ENCODE results near the gene RPN2.

The RPN2 gene

DNA sequence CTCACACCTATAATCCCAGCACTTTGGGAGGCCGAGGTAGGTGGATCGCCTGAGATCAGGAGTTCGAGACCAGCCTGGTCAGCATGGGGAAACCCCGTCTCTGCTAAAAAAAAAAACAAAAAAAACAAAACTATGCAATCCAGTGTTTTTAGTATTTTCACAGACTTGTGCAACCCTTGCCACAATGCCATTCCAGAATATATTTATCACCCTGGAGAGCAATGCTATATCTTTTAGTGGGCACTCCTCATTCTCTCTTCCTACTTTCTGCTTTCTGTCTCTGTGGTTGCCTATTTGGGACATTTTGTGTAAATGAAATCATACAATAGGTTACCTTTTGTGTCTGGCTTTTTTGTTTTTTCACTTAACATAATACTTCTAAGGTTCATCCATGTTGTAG lies 39.3 kb downstream of the RPN2 start:
- peaks cover 30% of the 10 kb centered on the region for H3K36me3 ChIP-seq (ENCODE audit: insufficient read depth, low read length)
- H3K79me2 ChIP-seq (ENCODE audit: control insufficient read depth, insufficient read depth, low read length, unreplicated experiment) = peaks cover 2% of the 10 kb centered on the region
- no peak overlapping the region for H2AFZ ChIP-seq (ENCODE audit: low read length, unreplicated experiment)
- H3K4me3 ChIP-seq (ENCODE audit: low read depth, low read length) = no peak overlapping the region
- no peak overlapping the region for H3K27ac ChIP-seq (ENCODE audit: low read depth, low read length)
- H3K4me1 ChIP-seq (ENCODE audit: control insufficient read depth, insufficient read depth, low read length, unreplicated experiment) = peaks cover 7% of the 10 kb centered on the region
- no peaks in the 10 kb centered on the region for H3K27me3 ChIP-seq (ENCODE audit: insufficient read depth, low read length)

DNA sequence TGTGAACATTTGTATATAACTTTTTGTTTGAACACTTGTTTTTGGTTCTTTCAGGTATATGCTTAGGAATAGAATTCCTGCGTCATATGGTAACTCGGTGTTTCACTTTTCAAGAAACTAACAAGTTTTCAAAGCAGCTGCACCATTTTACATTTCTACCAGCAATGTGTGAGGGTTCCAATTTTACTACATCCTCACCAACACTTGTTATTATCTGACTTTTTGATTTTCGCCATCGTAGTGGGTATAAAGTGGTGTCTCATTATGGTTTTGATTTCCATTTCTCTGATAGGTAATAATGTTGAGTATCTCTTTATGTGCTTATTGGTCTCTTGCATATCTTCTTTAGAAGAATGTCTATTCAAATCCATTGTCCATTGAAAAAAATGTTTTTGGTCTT lies 39.8 kb downstream of the RPN2 start:
- no peak overlapping the region for H2AFZ ChIP-seq (ENCODE audit: low read length, unreplicated experiment)
- peaks cover 2% of the 10 kb centered on the region for H3K79me2 ChIP-seq (ENCODE audit: control insufficient read depth, insufficient read depth, low read length, unreplicated experiment)
- H3K4me3 ChIP-seq (ENCODE audit: low read depth, low read length) = no peak overlapping the region
- peaks cover 30% of the 10 kb centered on the region for H3K36me3 ChIP-seq (ENCODE audit: insufficient read depth, low read length)
- H3K27ac ChIP-seq (ENCODE audit: low read depth, low read length) = no peak overlapping the region
- H3K4me1 ChIP-seq (ENCODE audit: control insufficient read depth, insufficient read depth, low read length, unreplicated experiment) = peaks cover 7% of the 10 kb centered on the region
- H3K27me3 ChIP-seq (ENCODE audit: insufficient read depth, low read length) = no peaks in the 10 kb centered on the region

DNA sequence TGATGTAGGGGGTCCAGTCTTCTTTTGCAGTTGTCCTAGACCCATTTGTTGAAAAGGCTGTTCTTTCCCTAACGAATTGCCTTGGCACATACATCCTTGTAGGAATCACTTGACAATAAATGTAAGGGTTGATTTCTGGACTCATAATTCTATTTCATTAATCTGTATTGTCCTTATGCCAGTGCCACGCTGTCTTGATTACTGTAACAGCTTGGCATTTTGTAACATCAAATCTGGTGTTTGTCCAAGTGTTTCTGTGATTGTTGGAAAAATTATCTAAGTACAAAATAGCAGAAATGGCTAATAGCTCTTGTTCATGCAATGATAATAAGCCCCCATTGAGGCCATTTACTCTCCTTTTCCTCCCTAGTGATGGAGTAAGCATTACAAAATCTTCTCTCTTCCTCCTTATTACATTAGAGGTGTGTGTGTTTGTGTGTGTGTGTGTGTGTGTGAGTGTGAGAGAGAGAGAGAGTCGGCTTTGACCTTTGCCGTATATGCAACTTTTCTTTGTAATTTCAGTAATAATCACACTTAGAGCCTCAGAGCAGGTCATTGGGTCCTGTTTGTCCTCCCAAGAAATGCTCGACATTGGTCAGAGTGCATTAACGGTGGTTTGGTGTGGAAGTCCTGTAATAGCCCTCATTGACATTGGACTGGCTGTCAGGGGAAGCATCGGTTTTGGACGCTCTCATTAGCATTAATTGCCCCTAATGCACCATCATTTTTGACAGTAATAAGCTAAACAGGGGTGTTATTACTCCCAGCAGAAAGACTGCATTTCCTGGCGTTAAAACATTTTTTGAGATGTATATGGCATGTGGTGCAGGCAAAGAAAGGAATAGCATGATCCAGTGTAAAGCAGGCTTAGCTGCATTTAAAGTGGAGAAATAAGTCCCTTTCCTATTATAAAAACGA lies 40.9 kb downstream of the RPN2 start:
- no peak overlapping the region for H2AFZ ChIP-seq (ENCODE audit: low read length, unreplicated experiment)
- H3K4me1 ChIP-seq (ENCODE audit: control insufficient read depth, insufficient read depth, low read length, unreplicated experiment) = peaks cover 7% of the 10 kb centered on the region
- peaks cover 2% of the 10 kb centered on the region for H3K79me2 ChIP-seq (ENCODE audit: control insufficient read depth, insufficient read depth, low read length, unreplicated experiment)
- no peaks in the 10 kb centered on the region for H3K27me3 ChIP-seq (ENCODE audit: insufficient read depth, low read length)
- peaks cover 33% of the 10 kb centered on the region for H3K36me3 ChIP-seq (ENCODE audit: insufficient read depth, low read length)
- no peak overlapping the region for H3K27ac ChIP-seq (ENCODE audit: low read depth, low read length)
- no peak overlapping the region for H3K4me3 ChIP-seq (ENCODE audit: low read depth, low read length)

DNA sequence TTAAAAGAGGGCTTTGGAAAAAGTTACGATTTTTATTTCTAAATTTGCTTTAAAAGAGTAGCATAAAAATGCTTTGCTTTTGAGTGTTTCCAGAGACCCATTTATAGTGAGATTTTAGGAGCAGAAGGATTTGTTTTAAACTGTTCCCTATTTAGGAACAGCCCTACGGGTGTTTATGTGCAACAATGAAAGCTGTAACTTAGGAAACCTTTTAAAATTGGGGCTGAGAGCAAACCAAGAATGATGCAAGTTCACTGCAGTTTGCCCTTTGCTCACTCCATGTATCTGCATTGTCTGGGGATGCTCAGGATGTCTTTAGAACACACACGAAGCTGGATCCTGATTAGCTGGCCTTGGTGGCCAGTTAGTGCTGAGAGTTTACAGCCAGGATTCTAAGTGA lies 41.6 kb downstream of the RPN2 start:
- no peak overlapping the region for H3K27ac ChIP-seq (ENCODE audit: low read depth, low read length)
- H3K27me3 ChIP-seq (ENCODE audit: insufficient read depth, low read length) = no peaks in the 10 kb centered on the region
- H3K36me3 ChIP-seq (ENCODE audit: insufficient read depth, low read length) = peaks cover 31% of the 10 kb centered on the region

DNA sequence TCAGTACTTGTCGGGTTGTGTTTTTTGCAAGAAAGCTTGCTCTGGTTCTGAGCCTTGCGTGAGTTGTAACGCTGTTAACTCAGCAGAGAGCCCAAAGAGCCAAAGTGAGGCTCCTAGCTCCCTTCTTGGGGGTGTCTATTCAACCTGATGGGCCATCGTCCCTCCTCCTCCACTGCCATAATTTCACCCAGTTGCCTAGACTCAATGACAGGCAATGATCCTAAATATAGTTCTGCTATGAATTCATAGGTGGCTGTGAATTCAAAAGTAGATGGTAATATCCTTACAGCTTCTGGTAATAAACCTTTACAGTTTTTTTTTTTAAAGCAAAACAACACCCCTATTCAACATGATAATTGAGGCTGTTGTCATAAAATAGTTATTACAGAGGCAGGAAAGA lies 43.0 kb downstream of the RPN2 start:
- H3K36me3 ChIP-seq (ENCODE audit: insufficient read depth, low read length) = peaks cover 27% of the 10 kb centered on the region; the same call in 1 of the 2 replicates
- no peak overlapping the region for H2AFZ ChIP-seq (ENCODE audit: low read length, unreplicated experiment)
- H3K27ac ChIP-seq (ENCODE audit: low read depth, low read length) = no peak overlapping the region
- H3K79me2 ChIP-seq (ENCODE audit: control insufficient read depth, insufficient read depth, low read length, unreplicated experiment) = peaks cover 2% of the 10 kb centered on the region
- H3K4me1 ChIP-seq (ENCODE audit: control insufficient read depth, insufficient read depth, low read length, unreplicated experiment) = peaks cover 7% of the 10 kb centered on the region
- H3K4me3 ChIP-seq (ENCODE audit: low read depth, low read length) = no peak overlapping the region
- H3K27me3 ChIP-seq (ENCODE audit: insufficient read depth, low read length) = no peaks in the 10 kb centered on the region

More for the DNA sequence above, 41.6 kb downstream of the RPN2 start:
- H2AFZ ChIP-seq (ENCODE audit: low read length, unreplicated experiment) = no peak overlapping the region
- peaks cover 2% of the 10 kb centered on the region for H3K79me2 ChIP-seq (ENCODE audit: control insufficient read depth, insufficient read depth, low read length, unreplicated experiment)
- peaks cover 7% of the 10 kb centered on the region for H3K4me1 ChIP-seq (ENCODE audit: control insufficient read depth, insufficient read depth, low read length, unreplicated experiment)
- H3K4me3 ChIP-seq (ENCODE audit: low read depth, low read length) = no peak overlapping the region

DNA sequence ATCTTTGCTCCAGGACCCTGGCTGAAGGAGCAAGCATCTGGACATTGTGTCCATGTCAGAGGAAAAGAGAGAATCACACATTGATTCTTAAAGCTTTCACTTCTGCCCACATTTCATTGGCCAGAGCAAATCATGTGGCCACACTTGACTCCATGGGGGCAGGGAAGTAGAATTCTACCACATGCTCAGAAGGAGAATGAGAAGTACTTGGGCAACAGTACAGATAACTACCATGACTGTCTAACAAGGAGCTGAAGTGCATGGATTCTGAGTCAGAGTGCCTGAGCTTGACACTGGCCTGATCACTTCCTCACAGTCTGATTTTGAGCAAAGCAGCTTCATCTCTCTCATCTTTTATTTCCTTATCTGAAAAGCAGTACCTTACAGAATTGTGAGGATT lies 43.9 kb downstream of the RPN2 start:
- H3K27me3 ChIP-seq (ENCODE audit: insufficient read depth, low read length) = no peaks in the 10 kb centered on the region
- peaks cover 29% of the 10 kb centered on the region; the same call in 1 of the 2 replicates for H3K36me3 ChIP-seq (ENCODE audit: insufficient read depth, low read length)
- peak overlapping the region; percentile 50 for H3K27ac ChIP-seq (ENCODE audit: low read depth, low read length)
- peaks cover 7% of the 10 kb centered on the region for H3K4me1 ChIP-seq (ENCODE audit: control insufficient read depth, insufficient read depth, low read length, unreplicated experiment)
- no peak overlapping the region for H2AFZ ChIP-seq (ENCODE audit: low read length, unreplicated experiment)
- peaks cover 2% of the 10 kb centered on the region for H3K79me2 ChIP-seq (ENCODE audit: control insufficient read depth, insufficient read depth, low read length, unreplicated experiment)
- no peak overlapping the region for H3K4me3 ChIP-seq (ENCODE audit: low read depth, low read length)

DNA sequence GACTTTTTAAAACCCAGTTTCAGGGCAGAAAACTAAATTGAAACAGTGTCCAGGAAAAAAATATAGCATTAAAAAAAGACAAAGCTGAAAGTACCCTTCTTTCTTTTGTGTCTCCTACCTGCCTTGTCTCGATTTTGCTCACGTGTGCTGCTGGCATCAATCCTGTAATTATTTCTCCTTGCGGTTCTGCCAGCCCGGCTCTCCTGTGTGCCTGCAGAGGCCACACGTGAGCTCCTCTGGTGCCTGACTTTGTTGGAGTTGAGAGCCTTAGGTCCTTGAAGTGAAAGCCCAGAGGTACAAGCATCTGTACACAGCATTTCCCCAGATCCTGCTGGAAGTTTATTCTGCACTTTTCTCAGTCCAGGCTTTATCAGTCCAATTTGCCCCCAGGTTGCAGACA lies 46.0 kb downstream of the RPN2 start:
- peaks cover 21% of the 10 kb centered on the region; the same call in 1 of the 2 replicates for H3K36me3 ChIP-seq (ENCODE audit: insufficient read depth, low read length)
- H3K4me3 ChIP-seq (ENCODE audit: low read depth, low read length) = no peak overlapping the region
- H2AFZ ChIP-seq (ENCODE audit: low read length, unreplicated experiment) = no peak overlapping the region
- H3K4me1 ChIP-seq (ENCODE audit: control insufficient read depth, insufficient read depth, low read length, unreplicated experiment) = peaks cover 7% of the 10 kb centered on the region
- peaks cover 2% of the 10 kb centered on the region for H3K79me2 ChIP-seq (ENCODE audit: control insufficient read depth, insufficient read depth, low read length, unreplicated experiment)
- H3K27me3 ChIP-seq (ENCODE audit: insufficient read depth, low read length) = no peaks in the 10 kb centered on the region
- no peak overlapping the region for H3K27ac ChIP-seq (ENCODE audit: low read depth, low read length)

DNA sequence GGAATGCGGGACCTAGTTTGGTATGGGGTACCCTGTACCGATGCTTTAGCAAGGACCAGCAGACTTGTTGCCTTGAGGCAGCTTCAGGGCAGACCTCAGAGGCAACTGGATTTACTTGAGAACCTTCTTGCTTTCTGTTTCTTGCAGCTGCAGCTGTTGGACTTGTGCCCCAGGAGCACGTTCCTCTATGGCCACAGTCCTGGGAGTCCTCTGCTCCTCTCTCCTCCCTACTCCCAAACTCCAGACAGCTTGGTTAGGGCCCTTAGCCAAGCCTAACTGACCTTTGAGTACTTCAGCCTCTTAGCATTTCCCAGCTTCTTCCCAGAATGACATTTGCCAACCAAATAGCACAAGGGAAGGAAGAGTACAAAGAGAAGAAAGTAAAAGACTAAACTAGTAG lies 47.8 kb downstream of the RPN2 start:
- no peak overlapping the region for H3K4me3 ChIP-seq (ENCODE audit: low read depth, low read length)
- peaks cover 7% of the 10 kb centered on the region for H3K4me1 ChIP-seq (ENCODE audit: control insufficient read depth, insufficient read depth, low read length, unreplicated experiment)
- H2AFZ ChIP-seq (ENCODE audit: low read length, unreplicated experiment) = no peak overlapping the region
- peaks cover 20% of the 10 kb centered on the region; the same call in 1 of the 2 replicates for H3K36me3 ChIP-seq (ENCODE audit: insufficient read depth, low read length)
- no peaks in the 10 kb centered on the region for H3K79me2 ChIP-seq (ENCODE audit: control insufficient read depth, insufficient read depth, low read length, unreplicated experiment)
- H3K27ac ChIP-seq (ENCODE audit: low read depth, low read length) = no peak overlapping the region
- no peaks in the 10 kb centered on the region for H3K27me3 ChIP-seq (ENCODE audit: insufficient read depth, low read length)

DNA sequence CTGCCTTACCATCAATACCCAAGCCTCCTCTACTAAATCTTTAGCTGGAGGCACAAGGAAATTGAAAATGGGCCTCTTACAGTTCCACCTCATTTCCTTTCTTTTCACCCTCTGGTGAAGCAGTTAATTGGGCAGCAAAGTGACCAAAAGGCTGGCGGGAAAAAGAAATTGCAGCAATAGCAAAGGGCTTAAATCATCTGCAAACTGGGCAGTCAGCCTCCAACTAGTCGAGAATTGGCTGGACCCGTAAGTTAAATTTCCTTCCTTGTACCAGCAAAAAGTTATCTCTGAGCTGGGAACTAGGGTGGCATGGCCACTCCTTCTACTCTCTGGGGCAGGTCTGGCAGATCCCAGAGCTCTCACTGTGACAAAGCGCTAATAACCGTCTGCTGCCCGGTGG lies 49.0 kb downstream of the RPN2 start:
- peaks cover under 1% of the 10 kb centered on the region for H3K4me1 ChIP-seq (ENCODE audit: control insufficient read depth, insufficient read depth, low read length, unreplicated experiment)
- H3K4me3 ChIP-seq (ENCODE audit: low read depth, low read length) = no peak overlapping the region
- no peaks in the 10 kb centered on the region for H3K27me3 ChIP-seq (ENCODE audit: insufficient read depth, low read length)
- H3K27ac ChIP-seq (ENCODE audit: low read depth, low read length) = no peak overlapping the region
- no peak overlapping the region for H2AFZ ChIP-seq (ENCODE audit: low read length, unreplicated experiment)
- H3K79me2 ChIP-seq (ENCODE audit: control insufficient read depth, insufficient read depth, low read length, unreplicated experiment) = no peaks in the 10 kb centered on the region
- peaks cover 23% of the 10 kb centered on the region; the same call in 1 of the 2 replicates for H3K36me3 ChIP-seq (ENCODE audit: insufficient read depth, low read length)

DNA sequence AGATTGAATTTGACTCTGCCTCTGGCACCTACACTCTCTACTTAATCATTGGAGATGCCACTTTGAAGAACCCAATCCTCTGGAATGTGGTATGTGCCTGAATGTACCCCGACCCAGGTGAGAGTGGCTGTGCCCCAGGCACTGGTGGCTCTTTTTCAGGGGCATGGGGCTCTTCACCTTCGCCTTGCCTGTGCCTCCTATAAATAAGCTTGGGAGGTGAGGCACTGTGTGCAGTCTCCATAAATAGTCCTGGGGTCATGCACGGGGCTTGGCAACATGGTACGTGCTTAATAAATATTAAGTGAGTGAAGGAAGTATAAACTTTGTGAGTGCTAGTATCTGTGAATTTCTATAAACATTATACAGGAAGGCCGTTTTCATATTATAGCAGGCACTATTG lies 49.5 kb downstream of the RPN2 start:
- Histone ChIP-seq H3K4me1 (ENCODE audit: control insufficient read depth, insufficient read depth, low read length, unreplicated experiment) (no peaks in the 10 kb centered on the region), H3K36me3 (ENCODE audit: insufficient read depth, low read length) (peaks cover 23% of the 10 kb centered on the region; the same call in 1 of the 2 replicates), H3K4me3 (ENCODE audit: low read depth, low read length) (no peak overlapping the region), H3K79me2 (ENCODE audit: control insufficient read depth, insufficient read depth, low read length, unreplicated experiment) (no peaks in the 10 kb centered on the region), H3K27ac (ENCODE audit: low read depth, low read length) (no peak overlapping the region), H3K27me3 (ENCODE audit: insufficient read depth, low read length) (no peaks in the 10 kb centered on the region), H2AFZ (ENCODE audit: low read length, unreplicated experiment) (no peak overlapping the region)

DNA sequence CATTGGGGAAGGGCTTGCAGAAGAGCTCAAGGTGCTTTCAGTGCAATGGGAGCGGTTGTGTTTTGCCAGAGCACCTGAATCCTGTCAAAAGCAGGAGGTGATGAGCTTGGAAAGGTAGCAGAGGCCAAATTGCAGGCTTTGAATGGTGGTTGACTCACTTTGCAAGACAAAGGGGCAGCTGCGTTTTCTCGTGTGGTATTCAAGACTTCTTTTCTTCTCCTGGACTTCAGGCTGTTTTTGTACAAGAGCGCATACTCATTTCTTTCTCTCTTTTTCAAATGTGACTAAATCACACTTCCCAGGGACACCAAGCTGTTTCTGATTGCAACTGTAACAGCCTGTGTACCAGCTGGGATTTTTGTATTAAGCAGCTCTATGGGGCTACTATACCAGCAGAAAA lies 50.2 kb downstream of the RPN2 start:
- Histone ChIP-seq H3K27ac (ENCODE audit: low read depth, low read length) (no peak overlapping the region), H3K4me1 (ENCODE audit: control insufficient read depth, insufficient read depth, low read length, unreplicated experiment) (no peaks in the 10 kb centered on the region), H3K27me3 (ENCODE audit: insufficient read depth, low read length) (no peaks in the 10 kb centered on the region), H3K36me3 (ENCODE audit: insufficient read depth, low read length) (peaks cover 22% of the 10 kb centered on the region), H3K4me3 (ENCODE audit: low read depth, low read length) (no peak overlapping the region), H2AFZ (ENCODE audit: low read length, unreplicated experiment) (no peak overlapping the region), H3K79me2 (ENCODE audit: control insufficient read depth, insufficient read depth, low read length, unreplicated experiment) (no peaks in the 10 kb centered on the region)
